ENCODE results near the gene DBN1.

DNA sequence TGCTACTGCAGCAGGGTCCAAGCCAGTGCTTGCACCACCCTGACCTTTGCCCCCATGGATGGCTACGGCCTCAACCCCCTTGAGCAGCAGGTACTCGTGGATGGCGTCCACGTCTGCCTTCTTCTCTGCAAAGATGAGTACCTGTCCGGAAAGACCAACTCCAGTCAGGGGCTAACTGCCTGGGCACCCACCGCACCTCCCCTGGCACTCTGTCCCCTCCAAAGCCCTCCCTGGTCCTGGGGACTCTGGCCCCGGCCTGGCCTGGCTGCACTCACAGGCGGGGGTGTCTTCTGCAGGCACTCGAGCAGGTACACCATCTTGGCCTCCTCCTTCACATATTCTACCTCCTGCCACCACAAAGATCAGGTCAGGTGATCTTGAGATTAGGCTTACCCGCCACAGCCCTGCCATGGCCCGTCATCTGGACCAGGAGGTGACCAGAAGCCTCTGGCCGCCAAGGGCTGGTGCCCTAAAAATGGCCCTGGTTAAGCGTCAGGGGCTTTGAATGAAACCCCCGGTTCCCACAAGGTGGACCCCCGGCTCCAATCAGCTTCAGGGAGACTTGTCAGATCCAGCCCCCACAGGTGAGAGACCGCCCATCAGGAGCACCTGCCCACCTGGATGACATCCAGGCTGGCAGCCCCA, 39.4 kb upstream of the DBN1 start:
- TF ChIP-seq, protein P1, sequence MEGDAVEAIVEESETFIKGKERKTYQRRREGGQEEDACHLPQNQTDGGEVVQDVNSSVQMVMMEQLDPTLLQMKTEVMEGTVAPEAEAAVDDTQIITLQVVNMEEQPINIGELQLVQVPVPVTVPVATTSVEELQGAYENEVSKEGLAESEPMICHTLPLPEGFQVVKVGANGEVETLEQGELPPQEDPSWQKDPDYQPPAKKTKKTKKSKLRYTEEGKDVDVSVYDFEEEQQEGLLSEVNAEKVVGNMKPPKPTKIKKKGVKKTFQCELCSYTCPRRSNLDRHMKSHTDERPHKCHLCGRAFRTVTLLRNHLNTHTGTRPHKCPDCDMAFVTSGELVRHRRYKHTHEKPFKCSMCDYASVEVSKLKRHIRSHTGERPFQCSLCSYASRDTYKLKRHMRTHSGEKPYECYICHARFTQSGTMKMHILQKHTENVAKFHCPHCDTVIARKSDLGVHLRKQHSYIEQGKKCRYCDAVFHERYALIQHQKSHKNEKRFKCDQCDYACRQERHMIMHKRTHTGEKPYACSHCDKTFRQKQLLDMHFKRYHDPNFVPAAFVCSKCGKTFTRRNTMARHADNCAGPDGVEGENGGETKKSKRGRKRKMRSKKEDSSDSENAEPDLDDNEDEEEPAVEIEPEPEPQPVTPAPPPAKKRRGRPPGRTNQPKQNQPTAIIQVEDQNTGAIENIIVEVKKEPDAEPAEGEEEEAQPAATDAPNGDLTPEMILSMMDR (IDR thresholded peaks at IDR 0.05; ENCODE audit: low read depth, low read length): no peak
- TF ChIP-seq POLR2A (IDR thresholded peaks at IDR 0.05; ENCODE audit: extremely low read depth, insufficient read length): no peak
- TF ChIP-seq MYC (IDR thresholded peaks at IDR 0.05; ENCODE audit: low read depth, low read length): no peak
- no peak for TF ChIP-seq MAX (IDR thresholded peaks at IDR 0.05; ENCODE audit: low read depth, low read length)
